Gastrocnemius medialis (tissue), 4 donors: ENCODE data around the gene CBY1.

Experiments used
- POLR2A ChIP-seq, 2 donors: fragments of 450-650 bp; IDR thresholded peaks; one replicate each; pipeline ENCODE4 v1.6.1; 2017; ENCODE audit warnings: antibody characterized with exemption in 2 of 2, mild to moderate bottlenecking in 2 of 2, moderate library complexity in 2 of 2
- TF ChIP-seq, protein P1 (sequence below), 5 experiments: fragments of 450-650 bp in 3 of 5; fragments of 200-600 bp in 2 of 5; sonication (generic) in 2 of 5; IDR thresholded peaks in 4 of 5; conservative IDR thresholded peaks in 1 of 5; 1 replicate in 4 of 5; 2 replicates in 1 of 5; pipeline ENCODE4 v1.5.1; 2016 to 2019; ENCODE audit warnings: antibody characterized with exemption in 5 of 5, mild to moderate bottlenecking in 3 of 5, moderate library complexity in 3 of 5

DNA sequence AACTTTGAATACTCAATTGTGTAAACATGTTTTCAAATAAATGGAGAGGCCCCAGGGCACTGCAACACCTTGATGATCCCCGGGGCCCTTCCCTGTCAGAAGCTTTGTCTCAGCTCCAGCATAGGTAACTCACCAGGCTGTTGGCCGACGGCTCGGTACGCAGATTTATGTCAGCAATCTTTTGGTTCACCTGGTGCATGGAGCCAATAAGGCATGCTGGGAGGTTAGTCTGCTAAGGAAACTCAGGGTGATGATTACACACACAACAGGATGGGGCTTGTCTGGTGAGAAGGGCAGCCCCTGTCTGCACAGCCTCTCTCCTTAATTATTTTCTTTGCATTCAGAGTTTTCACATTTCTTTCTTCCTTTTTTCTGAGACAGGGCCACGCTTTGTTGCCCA is 11.0 kb upstream of the CBY1 start:
- TF ChIP-seq POLR2A (IDR thresholded peaks at IDR 0.05) = no peak
- TF ChIP-seq, protein P1, sequence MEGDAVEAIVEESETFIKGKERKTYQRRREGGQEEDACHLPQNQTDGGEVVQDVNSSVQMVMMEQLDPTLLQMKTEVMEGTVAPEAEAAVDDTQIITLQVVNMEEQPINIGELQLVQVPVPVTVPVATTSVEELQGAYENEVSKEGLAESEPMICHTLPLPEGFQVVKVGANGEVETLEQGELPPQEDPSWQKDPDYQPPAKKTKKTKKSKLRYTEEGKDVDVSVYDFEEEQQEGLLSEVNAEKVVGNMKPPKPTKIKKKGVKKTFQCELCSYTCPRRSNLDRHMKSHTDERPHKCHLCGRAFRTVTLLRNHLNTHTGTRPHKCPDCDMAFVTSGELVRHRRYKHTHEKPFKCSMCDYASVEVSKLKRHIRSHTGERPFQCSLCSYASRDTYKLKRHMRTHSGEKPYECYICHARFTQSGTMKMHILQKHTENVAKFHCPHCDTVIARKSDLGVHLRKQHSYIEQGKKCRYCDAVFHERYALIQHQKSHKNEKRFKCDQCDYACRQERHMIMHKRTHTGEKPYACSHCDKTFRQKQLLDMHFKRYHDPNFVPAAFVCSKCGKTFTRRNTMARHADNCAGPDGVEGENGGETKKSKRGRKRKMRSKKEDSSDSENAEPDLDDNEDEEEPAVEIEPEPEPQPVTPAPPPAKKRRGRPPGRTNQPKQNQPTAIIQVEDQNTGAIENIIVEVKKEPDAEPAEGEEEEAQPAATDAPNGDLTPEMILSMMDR (IDR thresholded peaks at IDR 0.05 in 4 of 5, conservative IDR thresholded peaks at IDR 0.05 in 1 of 5) = no peak
